ENCODE measurements around the gene GPR108. TPM values are rescaled to one million over a fixed set of nuclear protein-coding genes. Genes with fewer than 3 reads are reported as not detected.

The GPR108 gene
- total RNA-seq, 1 experiment from 2014 or later, result 43.0 TPM

GRCh38 chr19:6725513-6726231, 11.7 kb downstream of the GPR108 start:
- in situ Hi-C loops (cut with HindIII; ENCODE audit: low pct_unique_long_range_greater_than_20kb, low sequenced_read_pairs), result no loop called here

More at GRCh38 chr19:6725513-6726231, 11.7 kb downstream of the GPR108 start:
- no peaks in the 10 kb centered on the region for H3K27me3 ChIP-seq (ENCODE audit: control insufficient read depth, insufficient read depth, low read length)
- H3K27ac ChIP-seq (ENCODE audit: low read length), result no peak overlapping the region
- no peak for ATAC-seq
- H3K9me3 ChIP-seq (ENCODE audit: control insufficient read depth, insufficient read depth, low read depth, low read length), result no peaks in the 10 kb centered on the region
- no peaks in the 10 kb centered on the region for H3K36me3 ChIP-seq (ENCODE audit: control insufficient read depth, insufficient read depth, low read length)
- ChIA-PET CTCF (no interaction called here), POLR2A (no interaction called here)
- TF ChIP-seq POLR2AphosphoS5 (IDR thresholded peaks at IDR 0.05; ENCODE audit: low read depth, low read length), result no peak
- TF ChIP-seq REST (IDR thresholded peaks at IDR 0.05; ENCODE audit: insufficient read depth in 1 of 2, low read depth in 2 of 2, low read length in 1 of 2), result no peak
- TF ChIP-seq TCF7L2 (IDR thresholded peaks at IDR 0.05; ENCODE audit: low read depth, low read length), result no peak
- TF ChIP-seq SIN3A (IDR thresholded peaks at IDR 0.05; ENCODE audit: borderline replicate concordance, insufficient read depth, low read depth, low read length), result no peak
- no peak for TF ChIP-seq CTCF (IDR thresholded peaks at IDR 0.05)
- no TSS peak for BruUV-seq (replicated peaks)
- intact Hi-C loops (cut with micrococcal nuclease; ENCODE audit: unreplicated experiment), result no loop called here
- DNase-seq (ENCODE audit: low read depth, low spot score), result no peak
- H3K4me1 ChIP-seq (ENCODE audit: control insufficient read depth, insufficient read depth, low read length), result no peaks in the 10 kb centered on the region
- H3K4me3 ChIP-seq (ENCODE audit: low read depth in 2 of 2, low read length in 2 of 2), result no peak overlapping the region
